Endothelial cell of umbilical vein (primary cell): ENCODE results near the gene GRK1.

Experiments
- CTCF ChIP-seq, 2 donors: IDR thresholded peaks; 1 replicate in 1 of 2; 2 replicates in 1 of 2; pipeline ENCODE4 v1.5.1; 2011; ENCODE audit warnings: low read length in 2 of 2, mild to moderate bottlenecking in 2 of 2, moderate library complexity in 2 of 2, control low read depth in 1 of 2, inconsistent platforms in 1 of 2, low read depth in 1 of 2; ENCODE audit not compliant: insufficient read depth in 1 of 2; ENCODE audit errors: extremely low read depth in 1 of 2
- MAX ChIP-seq: IDR thresholded peaks from 2 replicates; pipeline ENCODE4 v1.6.1; 2011; ENCODE audit not compliant: insufficient read depth, insufficient read length
- POLR2AphosphoS5 ChIP-seq: IDR thresholded peaks from 2 replicates; pipeline ENCODE4 v1.6.1; 2012; ENCODE audit warnings: low read depth, mild to moderate bottlenecking, control low read depth, low read length, moderate library complexity; ENCODE audit not compliant: insufficient read depth

- TF ChIP-seq POLR2AphosphoS5 (no peak), CTCF (IDR thresholded peaks at IDR 0.05; ENCODE audit: extremely low read depth in 1 of 2, insufficient read depth in 1 of 2, low read depth in 1 of 2, low read length in 2 of 2) (no peak), MAX (no peak)
These were observed 8.2 kb upstream of the GRK1 start for GRCh38 chr13:113658836-113659235.
